Activated naive CD8-positive, alpha-beta T cell (primary cell): ENCODE results near the gene IMMP2L.

Source experiments
- H3K27ac Mint-ChIP-seq: one replicate; pipeline ENCODE4 v1.8.0; 2021; ENCODE audit warnings: mixed read lengths
- H3K27me3 Mint-ChIP-seq: one replicate; pipeline ENCODE4 v1.8.0; 2021; ENCODE audit warnings: mixed read lengths
- H3K36me3 Mint-ChIP-seq: one replicate; pipeline ENCODE4 v1.8.0; 2021; ENCODE audit warnings: mixed read lengths
- H3K4me1 Mint-ChIP-seq: one replicate; pipeline ENCODE4 v1.8.0; 2021; ENCODE audit warnings: low read depth, mixed read lengths
- H3K4me3 Mint-ChIP-seq: one replicate; pipeline ENCODE4 v1.8.0; 2021; ENCODE audit warnings: mild to moderate bottlenecking, mixed read lengths
- H3K9me3 Mint-ChIP-seq: one replicate; pipeline ENCODE4 v1.8.0; 2021; ENCODE audit warnings: low read depth, mixed read lengths

IMMP2L gene

GRCh38 chr7:110620110-110620735 is 942.1 kb downstream of the IMMP2L start:
- Mint-ChIP-seq H3K4me3 (no peak overlapping the region), H3K9me3 (peaks cover 5% of the 10 kb centered on the region), H3K4me1 (no peaks in the 10 kb centered on the region), H3K27me3 (no peaks in the 10 kb centered on the region), H3K27ac (no peak overlapping the region), H3K36me3 (no peaks in the 10 kb centered on the region)
